ENCODE measurements around the gene EXOC4.

GRCh38 chr7:133997463-133997862, 744.6 kb downstream of the EXOC4 start:
- TF ChIP-seq CTCF (IDR thresholded peaks at IDR 0.05) (no peak), POLR2A (IDR thresholded peaks at IDR 0.05) (no peak), POLR2AphosphoS5 (IDR thresholded peaks at IDR 0.05) (no peak)
